H1 (cell line): ENCODE data around the gene CELF6. TPM values are rescaled to one million over a fixed set of nuclear protein-coding genes. Genes with fewer than 3 reads are reported as not detected.

Experiments used
- CTCF ChIA-PET: fragments of 300-600 bp; sonication (Branson Sonifier 250); formaldehyde crosslinking; loops from one replicate; lab custom pipeline; 2021; ENCODE audit not compliant: partially characterized antibody; lab: Charles Lee
- POLR2A ChIA-PET: fragments of 300-600 bp; sonication (Branson Sonifier 250); formaldehyde crosslinking; loops from one replicate; lab custom pipeline; 2021; ENCODE audit warnings: inconsistent platforms; ENCODE audit not compliant: partially characterized antibody; lab: Charles Lee
- DNase-seq, 2 experiments: peaks; one replicate each; pipeline versions ENCODE4 v3.0.0 to v3.0.0-alpha.2; 2010 to 2022; ENCODE audit warnings: low spot score in 2 of 2, low read depth in 1 of 2, mixed read lengths in 1 of 2
- FAIRE-seq: peaks from 2 replicates; lab custom pipeline; 2011; peaks lifted over from hg19 to GRCh38; lab: Jason Lieb, UNC
- H2AFZ ChIP-seq: 2 replicates; pipeline ENCODE4 v1.8.1; 2012; ENCODE audit warnings: low read length, inconsistent platforms
- H2AK5ac ChIP-seq: 2 replicates; pipeline ENCODE4 v1.6.1; 2013; ENCODE audit warnings: low read depth, low read length
- H2BK120ac ChIP-seq: replicated peaks from 2 replicates; pipeline ENCODE3; 2013; ENCODE audit warnings: low read depth, low read length, inconsistent platforms
- H2BK12ac ChIP-seq: 2 replicates; pipeline ENCODE4 v1.6.1; 2013; ENCODE audit warnings: low read depth, low read length
- H2BK15ac ChIP-seq: 2 replicates; pipeline ENCODE4 v1.6.1; 2013; ENCODE audit warnings: low read length
- H2BK20ac ChIP-seq: 2 replicates; pipeline ENCODE4 v1.6.1; 2013; ENCODE audit warnings: low read length
- H2BK5ac ChIP-seq: 2 replicates; pipeline ENCODE4 v1.6.1; 2013; ENCODE audit warnings: low read depth, low read length
- H3K14ac ChIP-seq: 2 replicates; pipeline ENCODE4 v1.6.1; 2013; ENCODE audit warnings: inconsistent platforms; ENCODE audit not compliant: insufficient read length
- H3K18ac ChIP-seq: 2 replicates; pipeline ENCODE4 v1.6.1; 2013; ENCODE audit warnings: low read length; ENCODE audit errors: extremely low read depth
- H3K23ac ChIP-seq: 2 replicates; pipeline ENCODE4 v1.6.1; 2013; ENCODE audit warnings: inconsistent platforms; ENCODE audit not compliant: insufficient read length
- H3K23me2 ChIP-seq: 2 replicates; pipeline ENCODE4 v1.6.1; 2013; ENCODE audit warnings: low read depth, low read length
- H3K27ac ChIP-seq: 2 replicates; pipeline ENCODE4 v1.6.1; 2011; ENCODE audit warnings: low read depth, low read length, inconsistent platforms
- H3K27me3 ChIP-seq, 4 experiments: replicated peaks in 1 of 4; 1 replicate in 1 of 4; 2 replicates in 3 of 4; pipeline versions ENCODE4 v1.6.1 to v1.8.1; 2011 to 2013; ENCODE audit warnings: low read length in 3 of 4, mild to moderate bottlenecking in 3 of 4, inconsistent platforms in 2 of 4, mixed read lengths in 2 of 4, moderate library complexity in 1 of 4; ENCODE audit not compliant: control insufficient read depth in 3 of 4, insufficient read depth in 3 of 4; ENCODE audit errors: extremely low read depth in 1 of 4
- H3K36me3 ChIP-seq, 4 experiments: 2 replicates each; pipeline versions ENCODE4 v1.6.1 to v1.8.1; 2011 to 2013; ENCODE audit warnings: mild to moderate bottlenecking in 4 of 4, low read length in 3 of 4, moderate library complexity in 2 of 4, control low read depth in 1 of 4, inconsistent platforms in 1 of 4; ENCODE audit not compliant: insufficient read depth in 4 of 4, control insufficient read depth in 2 of 4
- H3K4ac ChIP-seq: replicated peaks from 2 replicates; pipeline ENCODE3; 2013; ENCODE audit warnings: low read length, low read depth, mixed read lengths, inconsistent platforms; ENCODE audit not compliant: insufficient read length
- H3K4me1 ChIP-seq, 4 experiments: replicated peaks in 1 of 4; 1 replicate in 1 of 4; 2 replicates in 3 of 4; pipeline versions ENCODE4 v1.6.1 to v1.8.1; 2011 to 2013; ENCODE audit warnings: low read length in 3 of 4, inconsistent platforms in 2 of 4, mixed read lengths in 1 of 4; ENCODE audit not compliant: insufficient read depth in 4 of 4, control insufficient read depth in 3 of 4
- H3K4me2 ChIP-seq, 2 experiments: 2 replicates each; pipeline versions ENCODE4 v1.6.1 to v1.8.1; 2011 to 2013; ENCODE audit warnings: low read depth in 2 of 2, low read length in 2 of 2, control low read depth in 1 of 2, inconsistent platforms in 1 of 2, mild to moderate bottlenecking in 1 of 2; ENCODE audit not compliant: insufficient read depth in 1 of 2
- H3K4me3 ChIP-seq, 4 experiments: fragments of 200-600, 300-600 bp in 1 of 4; sonication (generic), shearing (Covaris generic), sonication (Bioruptor Twin) in 1 of 4; 2 replicates each; pipeline versions ENCODE4 v1.5.1 to v1.8.1; 2011 to 2016; ENCODE audit warnings: low read length in 4 of 4, low read depth in 3 of 4, control low read depth in 2 of 4, inconsistent platforms in 2 of 4, mild to moderate bottlenecking in 2 of 4, mixed read lengths in 1 of 4, moderate library complexity in 1 of 4; ENCODE audit not compliant: insufficient read depth in 2 of 4; ENCODE audit errors: extremely low read depth in 1 of 4
- H3K56ac ChIP-seq: replicated peaks from 2 replicates; pipeline ENCODE3; 2013; ENCODE audit warnings: low read depth, mild to moderate bottlenecking, mixed read lengths, low read length, inconsistent platforms; ENCODE audit not compliant: insufficient read length
- H3K79me1 ChIP-seq: 2 replicates; pipeline ENCODE4 v1.6.1; 2013; ENCODE audit warnings: low read depth, low read length, control low read depth
- H3K79me2 ChIP-seq, 2 experiments: 2 replicates each; pipeline versions ENCODE4 v1.6.1 to v1.8.1; 2012 to 2013; ENCODE audit warnings: low read length in 2 of 2, mild to moderate bottlenecking in 2 of 2, inconsistent platforms in 1 of 2; ENCODE audit not compliant: insufficient read depth in 2 of 2, control insufficient read depth in 1 of 2
- H3K9ac ChIP-seq, 4 experiments: replicated peaks in 1 of 4; 1 replicate in 1 of 4; 2 replicates in 3 of 4; pipeline versions ENCODE4 v1.6.1 to v1.8.1; 2011 to 2013; ENCODE audit warnings: low read depth in 3 of 4, low read length in 3 of 4, control low read depth in 2 of 4, mild to moderate bottlenecking in 2 of 4, moderate library complexity in 2 of 4, inconsistent platforms in 1 of 4; ENCODE audit errors: extremely low read depth in 1 of 4
- H3K9me3 ChIP-seq, 2 experiments: 2 replicates each; pipeline versions ENCODE4 v1.6.1 to v1.8.1; 2012 to 2013; ENCODE audit warnings: mild to moderate bottlenecking in 2 of 2, moderate library complexity in 2 of 2, control low read depth in 1 of 2, inconsistent platforms in 1 of 2, low read depth in 1 of 2, low read length in 1 of 2, mixed read lengths in 1 of 2; ENCODE audit not compliant: insufficient read depth in 2 of 2
- H4K20me1 ChIP-seq, 2 experiments: replicated peaks in 1 of 2; 2 replicates each; pipeline versions ENCODE3 to v1.8.1; 2011 to 2013; ENCODE audit warnings: inconsistent platforms in 2 of 2, low read length in 2 of 2, mild to moderate bottlenecking in 1 of 2; ENCODE audit not compliant: insufficient read depth in 2 of 2, control insufficient read depth in 1 of 2
- H4K5ac ChIP-seq: 2 replicates; pipeline ENCODE4 v1.6.1; 2013; ENCODE audit warnings: low read length, low read depth, mixed read lengths, inconsistent platforms; ENCODE audit not compliant: insufficient read length
- H4K8ac ChIP-seq: 2 replicates; pipeline ENCODE4 v1.8.0; 2013; ENCODE audit warnings: mild to moderate bottlenecking, moderate library complexity, low read length, inconsistent platforms; ENCODE audit not compliant: insufficient read depth; ENCODE audit errors: extremely low read depth
- H4K91ac ChIP-seq: replicated peaks from 2 replicates; pipeline ENCODE3; 2013; ENCODE audit warnings: low read length, mixed read lengths, inconsistent platforms; ENCODE audit not compliant: insufficient read length
- ATF2 ChIP-seq: IDR thresholded peaks from 2 replicates; pipeline ENCODE4 v1.6.1; 2012; ENCODE audit warnings: low read length, inconsistent platforms
- BCL11A ChIP-seq, 2 experiments: IDR thresholded peaks; one replicate each; pipeline ENCODE4 v1.6.1; 2011; ENCODE audit warnings: low read depth in 2 of 2, low read length in 2 of 2, mild to moderate bottlenecking in 2 of 2
- CEBPB ChIP-seq: IDR thresholded peaks from 2 replicates; pipeline ENCODE4 v1.6.1; 2012; ENCODE audit warnings: low read depth, low read length
- CREB1 ChIP-seq: IDR thresholded peaks from 2 replicates; pipeline ENCODE4 v1.6.1; 2012; ENCODE audit warnings: inconsistent platforms
- EZH2 ChIP-seq: fragments of 200-600 bp; sonication (generic); IDR thresholded peaks from 2 replicates; pipeline ENCODE4 v1.7.1; 2012; ENCODE audit warnings: low read depth, mild to moderate bottlenecking, moderate library complexity, low read length, inconsistent platforms; ENCODE audit not compliant: severe bottlenecking
- MAFK ChIP-seq: IDR thresholded peaks from 2 replicates; pipeline ENCODE4 v1.6.1; 2012; ENCODE audit warnings: low read depth, mild to moderate bottlenecking, improper control_type of control experiment, low read length
- PHF8 ChIP-seq: fragments of 200-600 bp; sonication (generic); conservative IDR thresholded peaks from 2 replicates; pipeline ENCODE4 v1.7.1; 2012; ENCODE audit warnings: low read depth, mild to moderate bottlenecking, inconsistent platforms, low read length, moderate library complexity
- RAD21 ChIP-seq, 2 experiments: IDR thresholded peaks in 1 of 2; conservative IDR thresholded peaks in 1 of 2; 2 replicates each; pipeline ENCODE4 v1.6.1; 2011; ENCODE audit warnings: low read depth in 2 of 2, low read length in 2 of 2, improper control_type of control experiment in 1 of 2, inconsistent platforms in 1 of 2, mild to moderate bottlenecking in 1 of 2, moderate library complexity in 1 of 2
- RFX5 ChIP-seq: IDR thresholded peaks from 2 replicates; pipeline ENCODE4 v1.6.1; 2011; ENCODE audit warnings: low read depth, low read length, improper control_type of control experiment, borderline replicate concordance
- SIRT6 ChIP-seq: IDR thresholded peaks from one replicate; pipeline ENCODE4 v1.7.1; 2012; ENCODE audit warnings: low read length, inconsistent platforms
- SIX5 ChIP-seq: IDR thresholded peaks from 2 replicates; pipeline ENCODE4 v1.6.1; 2011; ENCODE audit warnings: mild to moderate bottlenecking, low read depth, low read length
- WGBS, 2 experiments: shearing (Covaris generic) in 1 of 2; methylation state at CpG; one replicate each; pipeline versions ENCODE4 v1.1.6 to v1.1.7; 2013 to 2015; ENCODE audit warnings: low lambda C conversion rate in 2 of 2, mixed read lengths in 2 of 2, inconsistent platforms in 1 of 2, low coverage in 1 of 2, missing lambda C conversion rate in 1 of 2; ENCODE audit not compliant: insufficient replicate concordance in 2 of 2, insufficient coverage in 1 of 2, insufficient read length in 1 of 2; ENCODE audit errors: extremely low coverage in 1 of 2, missing lambda C conversion rate in 1 of 2; 5-methylcytosine and 5-hydroxymethylcytosine counted together
- polyA plus RNA-seq, 7 experiments: library from polyadenylated mRNA; depleted of rRNA in 3 of 7; stranded (reverse) in 5 of 7; unstranded in 2 of 7; fragments of >200 nt in 5 of 7; fragments of 200-250 nt in 2 of 7; gene quantifications; 1 replicate in 5 of 7; 2 replicates in 1 of 7; 4 replicates in 1 of 7; pipeline versions ENCODE4 v1.2.1 to v1.2.3, GENCODE V29; 2011 to 2013; ENCODE audit warnings: missing spikeins in 2 of 7, mixed read lengths in 2 of 7
- total RNA-seq: library from RNA; stranded (reverse); fragmentation: NEBNext Ultra II Directional; extraction: Animal tissue kit (Norgen Biotek cat#: 25700); gene quantifications from 2 replicates; pipeline ENCODE4 v1.2.1, GENCODE V29; 2021

CELF6 gene
- total and polyA plus RNA-seq, 2 of the 8 experiments (the other 6 are each of a cell fraction or from before 2014, with no cell fraction given), result 0.09 to 0.19 TPM

GRCh38 chr15:72368325-72368724 lies 48.4 kb upstream of the CELF6 start:
- CTCF ChIA-PET, result no interaction called here
- Histone ChIP-seq H3K36me3 (peaks cover 0 to 4% (median 0%) of the 10 kb centered on the region in 4 experiments; a peak in 2 of 8 replicates), H4K8ac (no peak overlapping the region), H3K27me3 (no peaks in the 10 kb centered on the region), H3K9ac (no peak overlapping the region), H3K27ac (no peak overlapping the region), H3K4ac (no peak overlapping the region), H4K5ac (no peak overlapping the region), H2BK20ac (no peak overlapping the region), H3K18ac (no peak overlapping the region), H4K20me1 (peaks cover 1 to 2% of the 10 kb centered on the region in 2 experiments), H2AK5ac (no peak overlapping the region), H2BK12ac (no peak overlapping the region), H3K56ac (no peak overlapping the region), H3K4me1 (no peaks in the 10 kb centered on the region), H2BK5ac (no peak overlapping the region), H3K9me3 (no peaks in the 10 kb centered on the region), H3K4me2 (no peak overlapping the region), H2AFZ (no peak overlapping the region), H3K23me2 (no peaks in the 10 kb centered on the region), H3K79me2 (peaks cover 0 to 31% of the 10 kb centered on the region in 2 experiments; a peak in 2 of 4 replicates), H4K91ac (no peak overlapping the region), H3K4me3 (no peak overlapping the region), H3K14ac (no peak overlapping the region), H2BK15ac (no peak overlapping the region), H3K23ac (no peak overlapping the region), H3K79me1 (peaks cover 9% of the 10 kb centered on the region; the same call in 1 of the 2 replicates), H2BK120ac (no peak overlapping the region)
- no peak for TF ChIP-seq RFX5
- no peak for TF ChIP-seq CREB1
- TF ChIP-seq SIX5, result no peak
- TF ChIP-seq SIRT6, result no peak
- no peak for TF ChIP-seq PHF8
- TF ChIP-seq BCL11A (IDR thresholded peaks at IDR 0.05; ENCODE audit: low read depth in 2 of 2, low read length in 2 of 2), result no peak
- no peak for TF ChIP-seq MAFK
- no peak for TF ChIP-seq ATF2
- TF ChIP-seq RAD21 (IDR thresholded peaks at IDR 0.05 in 1 of 2, conservative IDR thresholded peaks at IDR 0.05 in 1 of 2; ENCODE audit: low read depth in 2 of 2, low read length in 2 of 2), result no peak
- no peak for TF ChIP-seq EZH2
- TF ChIP-seq CEBPB, result no peak
- 91% methylated on average over 2 of the region's 2 CpGs; no CpG with 5 or more reads in 1 of the 2 experiments for WGBS, 2 experiments
- POLR2A ChIA-PET, result interaction anchor here (0.9 kb wide), 1 partner anchor 9 kb away, joined by 3 read pairs; no protein-coding TSS in a partner anchor
- FAIRE-seq (no peak), DNase-seq (no peak)
